ENCODE measurements around the gene TMED6.

DNA sequence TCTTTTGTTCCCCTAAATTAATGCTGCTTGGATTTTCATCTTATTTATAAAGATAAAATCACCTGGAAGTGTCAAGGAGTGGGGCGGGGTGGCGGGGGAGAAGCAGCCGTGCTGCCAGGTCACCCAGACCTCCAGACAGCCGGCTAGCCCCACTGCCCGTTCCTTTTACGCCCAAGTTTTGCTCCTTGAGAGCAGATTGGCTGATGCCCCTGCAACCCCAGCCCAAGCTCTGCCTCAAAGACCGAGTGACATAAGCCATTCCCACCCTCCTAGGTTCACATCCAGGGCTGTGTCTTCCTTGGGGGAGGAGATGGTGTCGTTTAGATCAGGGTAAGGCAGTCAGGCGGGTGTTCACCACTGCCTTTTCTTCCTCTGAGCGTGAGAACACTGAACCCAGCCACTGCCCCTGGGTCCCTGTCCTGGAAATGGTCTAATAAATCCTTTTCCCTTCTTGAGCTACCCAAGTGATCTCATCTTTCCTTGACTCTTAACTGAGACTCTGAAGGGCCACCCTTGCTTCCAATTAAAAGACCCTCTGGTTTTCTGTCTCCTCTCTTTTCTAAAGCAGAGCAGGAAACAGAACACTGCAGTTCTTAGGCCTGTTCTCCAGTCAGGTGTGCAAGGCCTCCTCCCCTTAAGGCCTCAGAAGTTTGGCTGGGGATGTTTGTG is 26.9 kb downstream of the TMED6 start:
- TF ChIP-seq EZH2phosphoT487 (IDR thresholded peaks at IDR 0.05; ENCODE audit: insufficient read depth, low read depth) (no peak), EZH2 (IDR thresholded peaks at IDR 0.05; ENCODE audit: insufficient read depth, poor library complexity, severe bottlenecking) (no peak)
